ENCODE results near the gene ZCCHC14. TPM values are rescaled to one million over a fixed set of nuclear protein-coding genes. Genes with fewer than 3 reads are reported as not detected.
A peak's percentile ranks its signal among the peaks of the same experiment; 100 is the strongest.

Gene ZCCHC14
- total and polyA plus RNA-seq, 2 experiments from 2014 or later = 2.7 to 6.3 TPM

DNA sequence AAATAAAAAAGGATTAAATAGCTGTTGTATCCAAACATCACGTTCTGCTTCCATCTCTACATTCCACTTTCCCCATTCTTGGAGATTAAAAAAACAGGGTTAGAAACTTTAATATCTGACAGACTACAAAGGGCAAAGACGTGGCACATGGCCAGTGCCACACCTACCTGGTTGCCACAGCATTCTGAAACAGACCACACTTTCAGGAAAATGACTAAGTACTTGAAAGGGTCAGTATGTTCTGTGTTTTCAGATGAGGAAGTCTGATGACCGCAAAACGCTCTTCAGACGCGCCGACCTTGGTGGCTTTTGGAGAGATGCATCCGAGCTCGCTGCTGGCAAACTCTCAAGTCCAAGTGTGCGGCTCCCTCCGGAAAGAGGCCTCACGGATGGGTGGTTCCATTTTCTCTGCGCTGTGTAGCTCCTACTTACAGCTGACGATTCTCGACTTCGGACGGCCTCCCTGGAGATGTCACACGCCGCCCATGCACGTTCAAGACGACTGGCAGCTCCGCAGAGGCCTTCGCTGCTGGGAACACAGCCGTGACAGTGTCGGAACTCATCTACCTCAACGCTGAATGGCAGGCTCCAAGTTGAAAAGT lies 85.2 kb downstream of the ZCCHC14 start:
- H3K4me1 ChIP-seq (ENCODE audit: insufficient read depth) = no peaks in the 10 kb centered on the region
- no peak overlapping the region for H2AFZ ChIP-seq
- 83 to 87% methylated on average over 26 of the region's 26 CpGs for WGBS, 2 experiments (ENCODE audit: low coverage in 1 of 2, low lambda C conversion rate in 2 of 2, missing lambda C conversion rate in 2 of 2)
- no peak overlapping the region for H3K4me3 ChIP-seq
- no peaks in the 10 kb centered on the region for H3K9me2 ChIP-seq (ENCODE audit: insufficient read depth)
- no peaks in the 10 kb centered on the region for H3K9me3 ChIP-seq (ENCODE audit: low read depth)
- peaks cover 42% of the 10 kb centered on the region for H3K36me3 ChIP-seq (ENCODE audit: low read depth)
- no peaks in the 10 kb centered on the region for H3K27me3 ChIP-seq (replicated peaks; ENCODE audit: insufficient read depth)
- DNase-seq = peak; percentile 30
- H3K27ac ChIP-seq = no peak overlapping the region
- no peak overlapping the region for H3K9ac ChIP-seq
- no peak overlapping the region for H3K4me2 ChIP-seq (ENCODE audit: unreplicated experiment)
- TF ChIP-seq EZH2 (IDR thresholded peaks at IDR 0.05; ENCODE audit: insufficient read depth, poor library complexity, severe bottlenecking) (no peak), EZH2phosphoT487 (IDR thresholded peaks at IDR 0.05; ENCODE audit: insufficient read depth, low read depth) (no peak)
- peaks cover 41% of the 10 kb centered on the region for H3F3A ChIP-seq (ENCODE audit: insufficient read depth)
- in situ Hi-C loops (cut with MboI) = no loop called here
- no peaks in the 10 kb centered on the region; the same call in 1 of the 2 replicates for H4K20me1 ChIP-seq (ENCODE audit: insufficient read depth)
- H3K79me2 ChIP-seq (ENCODE audit: insufficient read depth) = 0 out of 2 replicates have a peak, but pooled peaks cover 15% of the 10 kb centered on the region

GRCh38 chr16:87406495-87407088 lies 86.2 kb downstream of the ZCCHC14 start:
- in situ Hi-C loops (cut with MboI) = no loop called here
- Histone ChIP-seq H3K9ac (no peak overlapping the region), H3K27me3 (replicated peaks; ENCODE audit: insufficient read depth) (no peaks in the 10 kb centered on the region), H2AFZ (no peak overlapping the region), H3F3A (ENCODE audit: insufficient read depth) (peaks cover 44% of the 10 kb centered on the region), H3K9me2 (ENCODE audit: insufficient read depth) (no peaks in the 10 kb centered on the region), H3K27ac (no peak overlapping the region), H3K79me2 (ENCODE audit: insufficient read depth) (peaks cover 15% of the 10 kb centered on the region; the same call in 1 of the 2 replicates), H3K4me3 (no peak overlapping the region), H3K36me3 (ENCODE audit: low read depth) (peaks cover 49% of the 10 kb centered on the region), H3K4me2 (ENCODE audit: unreplicated experiment) (no peak overlapping the region), H3K4me1 (ENCODE audit: insufficient read depth) (no peaks in the 10 kb centered on the region), H3K9me3 (ENCODE audit: low read depth) (no peaks in the 10 kb centered on the region), H4K20me1 (ENCODE audit: insufficient read depth) (no peaks in the 10 kb centered on the region; the same call in 1 of the 2 replicates)
- TF ChIP-seq EZH2 (IDR thresholded peaks at IDR 0.05; ENCODE audit: insufficient read depth, poor library complexity, severe bottlenecking) = no peak
- no peak for TF ChIP-seq EZH2phosphoT487 (IDR thresholded peaks at IDR 0.05; ENCODE audit: insufficient read depth, low read depth)
- no peak for DNase-seq
- WGBS, 2 experiments (ENCODE audit: low coverage in 1 of 2, low lambda C conversion rate in 2 of 2, missing lambda C conversion rate in 2 of 2) = 93 to 94% methylated on average over 14 of the region's 14 CpGs

- peaks cover 30% of the 10 kb centered on the region for H3K79me2 ChIP-seq (ENCODE audit: insufficient read depth)
- no peak overlapping the region for H2AFZ ChIP-seq
- no peaks in the 10 kb centered on the region for H3K4me1 ChIP-seq (ENCODE audit: insufficient read depth)
- 0 out of 2 replicates have a peak overlapping the region, but pooled peaks have one; percentile 5 for H3K27ac ChIP-seq
- no peaks in the 10 kb centered on the region; the same call in 1 of the 2 replicates for H4K20me1 ChIP-seq (ENCODE audit: insufficient read depth)
- no peak overlapping the region for H3K4me2 ChIP-seq (ENCODE audit: unreplicated experiment)
- H3K4me3 ChIP-seq = no peak overlapping the region
- DNase-seq = peak; percentile 30
- H3K27me3 ChIP-seq (replicated peaks; ENCODE audit: insufficient read depth) = no peaks in the 10 kb centered on the region
- H3K9me3 ChIP-seq (ENCODE audit: low read depth) = no peaks in the 10 kb centered on the region
- H3K9me2 ChIP-seq (ENCODE audit: insufficient read depth) = no peaks in the 10 kb centered on the region
- peaks cover 54% of the 10 kb centered on the region for H3K36me3 ChIP-seq (ENCODE audit: low read depth)
- TF ChIP-seq EZH2 (IDR thresholded peaks at IDR 0.05; ENCODE audit: insufficient read depth, poor library complexity, severe bottlenecking) = no peak
- TF ChIP-seq EZH2phosphoT487 (IDR thresholded peaks at IDR 0.05; ENCODE audit: insufficient read depth, low read depth) = no peak
- in situ Hi-C loops (cut with MboI) = no loop called here
- no peak overlapping the region for H3K9ac ChIP-seq
- peaks cover 44% of the 10 kb centered on the region for H3F3A ChIP-seq (ENCODE audit: insufficient read depth)
- 80 to 88% methylated on average over 19 of the region's 19 CpGs for WGBS, 2 experiments (ENCODE audit: low coverage in 1 of 2, low lambda C conversion rate in 2 of 2, missing lambda C conversion rate in 2 of 2)
Measured at GRCh38 chr16:87404764-87405625, 87.8 kb downstream of the ZCCHC14 start.

DNA sequence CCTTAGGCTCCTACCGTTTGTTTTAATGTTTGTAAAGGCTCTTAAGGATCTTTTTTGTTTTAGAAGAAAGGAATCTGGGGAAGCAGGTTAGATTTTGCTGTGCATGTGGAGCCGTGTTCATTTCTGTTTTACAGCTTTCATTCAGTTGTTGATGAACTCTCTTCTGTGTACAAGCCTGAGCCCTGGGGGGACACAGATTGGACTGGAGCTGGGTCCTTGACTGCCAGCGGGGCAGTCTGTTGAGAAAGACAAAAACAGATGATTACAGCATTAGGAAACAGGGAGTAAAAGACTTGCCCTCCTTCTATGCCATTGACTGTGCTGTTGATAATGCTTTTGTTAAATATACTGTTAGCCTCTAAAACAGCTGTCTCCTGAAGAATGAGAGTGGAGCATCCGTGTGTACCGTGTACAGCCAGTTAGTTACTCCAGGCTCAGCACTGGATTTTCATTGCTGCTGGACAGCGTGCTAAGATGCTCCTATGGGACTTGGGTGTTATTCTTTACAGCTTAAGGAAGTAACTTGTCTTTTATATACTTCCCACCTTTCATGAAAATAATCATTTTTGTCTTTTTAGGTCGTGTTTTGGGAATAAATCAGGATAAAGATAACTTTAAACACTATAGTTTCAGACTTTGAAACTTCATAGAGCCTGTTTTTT lies 97.5 kb downstream of the ZCCHC14 start:
- Histone ChIP-seq H3K36me3 (ENCODE audit: low read depth) (peaks cover 10% of the 10 kb centered on the region), H3F3A (ENCODE audit: insufficient read depth) (peaks cover 18% of the 10 kb centered on the region), H3K79me2 (ENCODE audit: insufficient read depth) (peaks cover 77% of the 10 kb centered on the region), H2AFZ (no peak overlapping the region), H3K27me3 (replicated peaks; ENCODE audit: insufficient read depth) (no peaks in the 10 kb centered on the region), H3K4me2 (ENCODE audit: unreplicated experiment) (peak overlapping the region; percentile 96), H4K20me1 (ENCODE audit: insufficient read depth) (peaks cover 36% of the 10 kb centered on the region), H3K9me2 (ENCODE audit: insufficient read depth) (no peaks in the 10 kb centered on the region), H3K4me1 (ENCODE audit: insufficient read depth) (peaks cover 20% of the 10 kb centered on the region), H3K4me3 (no peak overlapping the region), H3K9ac (peak overlapping the region; percentile 12; the same call in 1 of the 2 replicates), H3K9me3 (ENCODE audit: low read depth) (no peaks in the 10 kb centered on the region), H3K27ac (peak overlapping the region; percentile 77)
- peak; percentile 33 for DNase-seq
- in situ Hi-C loops (cut with MboI) = no loop called here
- WGBS, 2 experiments (ENCODE audit: low coverage in 1 of 2, low lambda C conversion rate in 2 of 2, missing lambda C conversion rate in 2 of 2) = 46 to 50% methylated on average over 7 of the region's 7 CpGs
- TF ChIP-seq EZH2 (IDR thresholded peaks at IDR 0.05; ENCODE audit: insufficient read depth, poor library complexity, severe bottlenecking) = no peak
- no peak for TF ChIP-seq EZH2phosphoT487 (IDR thresholded peaks at IDR 0.05; ENCODE audit: insufficient read depth, low read depth)
